ENCODE measurements around the gene ZFAND3. TPM values are rescaled to one million over a fixed set of nuclear protein-coding genes. Genes with fewer than 3 reads are reported as not detected.

The ZFAND3 gene
- total RNA-seq, 2 experiments from 2014 or later, result 34.4 to 37.0 TPM

DNA sequence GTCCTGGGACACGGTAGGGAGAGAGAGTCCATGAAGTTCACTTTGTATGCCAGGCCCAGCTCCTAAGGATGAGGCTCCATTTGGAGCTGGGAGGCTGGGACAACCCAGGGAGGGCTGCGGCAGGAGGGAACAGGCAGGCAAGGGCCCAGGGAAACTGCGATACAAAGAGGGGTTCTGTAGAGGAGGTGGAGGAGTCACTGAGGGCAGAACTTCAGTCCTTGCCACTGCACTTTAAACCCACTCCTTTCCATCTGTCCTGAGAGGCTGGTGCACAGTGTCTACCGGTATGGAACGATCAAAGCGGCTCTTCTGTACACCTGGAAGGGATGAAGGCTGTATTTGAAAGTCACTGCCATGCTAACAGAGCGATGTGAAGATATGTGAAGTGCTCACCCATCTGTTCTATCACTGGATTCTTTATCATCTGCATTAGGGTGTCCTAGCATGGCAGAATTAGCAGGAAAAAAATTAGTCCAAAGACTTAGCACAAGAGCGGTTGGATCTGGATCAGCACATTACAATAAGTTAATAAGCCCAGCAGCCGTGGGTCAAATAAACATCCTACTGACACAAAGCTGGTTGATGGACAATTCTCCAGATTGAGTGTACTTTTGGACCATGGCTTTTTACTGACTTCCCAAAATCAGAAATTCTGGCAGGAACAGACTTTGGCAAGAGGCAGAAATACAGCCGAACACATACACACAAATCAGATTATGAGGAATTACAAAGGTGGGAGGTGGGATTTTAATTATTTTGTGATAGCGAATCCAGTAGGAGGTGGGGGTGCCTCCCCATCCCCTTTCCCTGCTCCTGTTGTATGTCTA is 20.9 kb upstream of the ZFAND3 start:
- H3K27me3 ChIP-seq (ENCODE audit: control insufficient read depth in 1 of 2, insufficient read depth in 2 of 2, low read length in 2 of 2), result no peaks in the 10 kb centered on the region
- no peaks in the 10 kb centered on the region for H3K9me3 ChIP-seq (ENCODE audit: control insufficient read depth in 1 of 2, insufficient read depth in 1 of 2, low read length in 2 of 2)
- no peaks in the 10 kb centered on the region for H3K9me3 Mint-ChIP-seq
- H3K4me1 ChIP-seq (ENCODE audit: insufficient read depth, low read length), result no peaks in the 10 kb centered on the region
- H3K36me3 ChIP-seq (ENCODE audit: insufficient read depth, low read length), result no peaks in the 10 kb centered on the region
- no peaks in the 10 kb centered on the region for H3K27me3 Mint-ChIP-seq
- H3K4me3 ChIP-seq (ENCODE audit: low read length), result no peak overlapping the region
- H3K4me3 Mint-ChIP-seq, result no peak overlapping the region
- no peak overlapping the region for H3K27ac ChIP-seq (ENCODE audit: low read depth in 1 of 2, low read length in 2 of 2)
- ChIA-PET CTCF (no interaction called here), POLR2A (no interaction called here)
- TF ChIP-seq, protein P1, sequence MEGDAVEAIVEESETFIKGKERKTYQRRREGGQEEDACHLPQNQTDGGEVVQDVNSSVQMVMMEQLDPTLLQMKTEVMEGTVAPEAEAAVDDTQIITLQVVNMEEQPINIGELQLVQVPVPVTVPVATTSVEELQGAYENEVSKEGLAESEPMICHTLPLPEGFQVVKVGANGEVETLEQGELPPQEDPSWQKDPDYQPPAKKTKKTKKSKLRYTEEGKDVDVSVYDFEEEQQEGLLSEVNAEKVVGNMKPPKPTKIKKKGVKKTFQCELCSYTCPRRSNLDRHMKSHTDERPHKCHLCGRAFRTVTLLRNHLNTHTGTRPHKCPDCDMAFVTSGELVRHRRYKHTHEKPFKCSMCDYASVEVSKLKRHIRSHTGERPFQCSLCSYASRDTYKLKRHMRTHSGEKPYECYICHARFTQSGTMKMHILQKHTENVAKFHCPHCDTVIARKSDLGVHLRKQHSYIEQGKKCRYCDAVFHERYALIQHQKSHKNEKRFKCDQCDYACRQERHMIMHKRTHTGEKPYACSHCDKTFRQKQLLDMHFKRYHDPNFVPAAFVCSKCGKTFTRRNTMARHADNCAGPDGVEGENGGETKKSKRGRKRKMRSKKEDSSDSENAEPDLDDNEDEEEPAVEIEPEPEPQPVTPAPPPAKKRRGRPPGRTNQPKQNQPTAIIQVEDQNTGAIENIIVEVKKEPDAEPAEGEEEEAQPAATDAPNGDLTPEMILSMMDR (IDR thresholded peaks at IDR 0.05), result no peak
- no peak for ATAC-seq (ENCODE audit: poor library complexity)
- no peak overlapping the region for H3K27ac Mint-ChIP-seq
- H3K36me3 Mint-ChIP-seq (ENCODE audit: low read depth), result no peaks in the 10 kb centered on the region
- intact Hi-C loops (cut with DNase I, micrococcal nuclease), result no loop called here
- DNase-seq, result no peak
- H3K4me1 Mint-ChIP-seq (ENCODE audit: low read depth), result no peaks in the 10 kb centered on the region

DNA sequence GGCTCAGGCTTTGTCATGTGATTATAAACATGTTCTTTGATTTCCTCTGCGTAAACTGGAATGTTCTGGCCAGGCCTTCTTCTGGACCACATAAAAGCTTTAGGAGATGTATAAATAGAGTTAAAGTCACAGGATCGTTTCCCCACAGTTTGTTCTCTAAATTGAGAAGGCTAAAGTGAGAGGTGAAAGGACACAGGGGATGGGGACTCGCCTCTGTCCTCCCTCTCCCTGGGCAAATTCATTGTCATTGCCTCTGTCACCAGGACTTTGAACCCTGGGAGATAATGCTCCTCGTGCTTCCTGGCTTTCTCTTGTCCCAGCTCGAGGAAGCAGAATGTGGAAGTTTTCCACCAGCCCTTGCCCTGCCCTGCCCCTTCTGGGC is 20.3 kb upstream of the ZFAND3 start:
- ChIA-PET CTCF (no interaction called here), POLR2A (no interaction called here)
- H3K27ac Mint-ChIP-seq, result no peak overlapping the region
- no peaks in the 10 kb centered on the region for H3K36me3 Mint-ChIP-seq (ENCODE audit: low read depth)
- no peaks in the 10 kb centered on the region for H3K27me3 Mint-ChIP-seq
- TF ChIP-seq, protein P1 (IDR thresholded peaks at IDR 0.05), result no peak
- Histone ChIP-seq H3K4me3 (ENCODE audit: low read length) (no peak overlapping the region), H3K4me1 (ENCODE audit: insufficient read depth, low read length) (no peaks in the 10 kb centered on the region), H3K27me3 (ENCODE audit: control insufficient read depth in 1 of 2, insufficient read depth in 2 of 2, low read length in 2 of 2) (no peaks in the 10 kb centered on the region), H3K36me3 (ENCODE audit: insufficient read depth, low read length) (no peaks in the 10 kb centered on the region), H3K27ac (ENCODE audit: low read depth in 1 of 2, low read length in 2 of 2) (no peak overlapping the region), H3K9me3 (ENCODE audit: control insufficient read depth in 1 of 2, insufficient read depth in 1 of 2, low read length in 2 of 2) (no peaks in the 10 kb centered on the region)
- no peaks in the 10 kb centered on the region for H3K9me3 Mint-ChIP-seq
- ATAC-seq (ENCODE audit: poor library complexity), result no peak
- intact Hi-C loops (cut with DNase I, micrococcal nuclease), result no loop called here
- no peaks in the 10 kb centered on the region for H3K4me1 Mint-ChIP-seq (ENCODE audit: low read depth)
- no peak overlapping the region for H3K4me3 Mint-ChIP-seq
- no peak for DNase-seq

DNA sequence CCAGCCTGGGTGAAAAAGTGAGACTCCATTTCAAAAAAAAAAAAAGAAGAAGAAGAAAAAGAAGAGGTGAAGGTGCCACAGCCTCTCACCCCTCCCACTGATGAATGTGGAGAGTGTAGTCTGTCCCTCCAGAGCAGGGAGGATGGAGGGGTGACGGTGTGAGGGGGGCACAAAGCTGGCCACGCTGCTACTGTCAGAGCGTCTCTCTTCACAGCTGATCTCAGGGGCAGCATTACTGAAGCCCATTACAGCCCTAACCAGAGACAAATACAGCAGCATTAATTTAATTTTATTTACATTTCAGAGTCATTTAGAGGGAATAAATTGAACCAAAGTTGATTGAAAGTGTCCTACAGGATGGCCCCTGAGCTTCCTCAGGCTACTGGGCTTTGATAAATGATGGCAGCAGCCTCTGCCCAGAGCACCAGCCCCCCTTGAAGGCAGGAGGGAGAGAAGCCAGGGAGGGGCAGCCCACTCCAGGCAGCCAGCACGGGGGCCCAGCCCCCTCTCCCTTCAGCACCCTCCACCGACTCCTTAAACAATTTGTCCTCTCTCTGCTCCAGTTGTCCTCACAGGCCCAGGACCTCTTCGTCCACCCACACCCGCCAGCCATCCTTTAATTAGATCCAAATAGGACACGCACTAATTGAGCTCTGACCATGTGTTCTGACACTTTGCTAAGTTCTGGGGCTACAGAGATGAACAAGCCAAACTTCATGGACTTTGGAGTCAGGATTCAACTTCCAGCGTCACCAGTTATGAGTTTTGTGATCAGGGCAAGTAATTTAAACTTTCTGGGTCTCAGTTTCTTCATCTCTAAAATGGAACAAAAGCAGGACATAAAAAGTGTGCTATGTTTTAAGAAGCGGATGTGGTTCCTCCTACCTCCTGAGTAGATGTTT is 18.6 kb upstream of the ZFAND3 start:
- Histone ChIP-seq H3K4me3 (ENCODE audit: low read length) (no peak overlapping the region), H3K27ac (ENCODE audit: low read depth in 1 of 2, low read length in 2 of 2) (no peak overlapping the region), H3K9me3 (ENCODE audit: control insufficient read depth in 1 of 2, insufficient read depth in 1 of 2, low read length in 2 of 2) (no peaks in the 10 kb centered on the region), H3K36me3 (ENCODE audit: insufficient read depth, low read length) (no peaks in the 10 kb centered on the region), H3K27me3 (ENCODE audit: control insufficient read depth in 1 of 2, insufficient read depth in 2 of 2, low read length in 2 of 2) (no peaks in the 10 kb centered on the region), H3K4me1 (ENCODE audit: insufficient read depth, low read length) (no peaks in the 10 kb centered on the region)
- Mint-ChIP-seq H3K27ac (no peak overlapping the region), H3K9me3 (no peaks in the 10 kb centered on the region), H3K27me3 (no peaks in the 10 kb centered on the region), H3K4me1 (ENCODE audit: low read depth) (no peaks in the 10 kb centered on the region), H3K4me3 (no peak overlapping the region), H3K36me3 (ENCODE audit: low read depth) (no peaks in the 10 kb centered on the region)
- ATAC-seq (ENCODE audit: poor library complexity) (no peak), DNase-seq (no peak)
- TF ChIP-seq, protein P1 (IDR thresholded peaks at IDR 0.05), result no peak
- POLR2A ChIA-PET, result no interaction called here
- CTCF ChIA-PET, result no interaction called here
- intact Hi-C loops (cut with DNase I, micrococcal nuclease), result no loop called here
